ENCODE measurements around the gene SLC31A1.

DNA sequence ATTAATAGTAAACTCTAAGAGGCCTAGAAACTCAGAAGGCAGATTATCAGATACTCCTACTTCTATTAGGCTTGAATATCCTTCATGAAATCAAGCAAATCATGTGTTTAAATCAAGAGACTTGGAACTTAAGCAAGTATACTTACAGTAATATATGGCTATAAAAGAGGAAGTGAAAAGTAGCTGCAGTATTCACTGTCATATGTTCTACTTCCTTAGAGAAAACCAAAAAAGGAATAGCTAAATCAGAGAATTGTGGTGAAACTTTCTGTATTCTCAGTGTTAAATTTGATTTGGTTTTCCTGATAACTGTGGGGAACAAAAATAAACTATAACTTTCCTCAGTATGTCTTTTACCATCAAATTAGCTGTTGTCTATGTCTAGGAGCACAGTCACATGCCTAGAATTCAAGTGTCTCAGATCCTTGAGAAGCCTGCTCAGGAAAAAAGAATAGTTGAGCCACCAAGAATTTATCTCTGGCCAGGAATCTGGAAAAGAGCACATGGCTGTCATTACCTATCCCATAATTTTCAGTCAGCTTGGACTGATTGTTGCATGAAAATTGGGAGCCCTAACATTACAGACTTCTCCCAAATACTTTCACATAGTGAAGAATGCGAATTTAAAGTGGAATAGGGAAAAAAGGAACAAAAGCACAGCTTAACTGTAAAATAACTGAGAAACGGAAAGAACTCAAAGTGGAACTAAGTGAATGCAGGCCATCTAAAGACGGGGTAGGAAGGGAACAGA is 2.0 kb upstream of the SLC31A1 start:
- TF ChIP-seq POLR2A (IDR thresholded peaks at IDR 0.05) = no peak
- TF ChIP-seq, protein P1, sequence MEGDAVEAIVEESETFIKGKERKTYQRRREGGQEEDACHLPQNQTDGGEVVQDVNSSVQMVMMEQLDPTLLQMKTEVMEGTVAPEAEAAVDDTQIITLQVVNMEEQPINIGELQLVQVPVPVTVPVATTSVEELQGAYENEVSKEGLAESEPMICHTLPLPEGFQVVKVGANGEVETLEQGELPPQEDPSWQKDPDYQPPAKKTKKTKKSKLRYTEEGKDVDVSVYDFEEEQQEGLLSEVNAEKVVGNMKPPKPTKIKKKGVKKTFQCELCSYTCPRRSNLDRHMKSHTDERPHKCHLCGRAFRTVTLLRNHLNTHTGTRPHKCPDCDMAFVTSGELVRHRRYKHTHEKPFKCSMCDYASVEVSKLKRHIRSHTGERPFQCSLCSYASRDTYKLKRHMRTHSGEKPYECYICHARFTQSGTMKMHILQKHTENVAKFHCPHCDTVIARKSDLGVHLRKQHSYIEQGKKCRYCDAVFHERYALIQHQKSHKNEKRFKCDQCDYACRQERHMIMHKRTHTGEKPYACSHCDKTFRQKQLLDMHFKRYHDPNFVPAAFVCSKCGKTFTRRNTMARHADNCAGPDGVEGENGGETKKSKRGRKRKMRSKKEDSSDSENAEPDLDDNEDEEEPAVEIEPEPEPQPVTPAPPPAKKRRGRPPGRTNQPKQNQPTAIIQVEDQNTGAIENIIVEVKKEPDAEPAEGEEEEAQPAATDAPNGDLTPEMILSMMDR (IDR thresholded peaks at IDR 0.05) = no peak

Measured in adrenal gland (tissue), 5 donors.